HG02938 (cell line): Measurements from ENCODE around the gene CCDC73.
"Not testable (repeated sequence)": the region's sequence is repeated elsewhere in the genome, so short reads cannot be mapped to it uniquely, and the experiment has no call there.

ENCODE experiments used
- ATAC-seq: cut with Tn5 transposase; IDR thresholded peaks from one replicate; pipeline ENCODE4 v1.9.1; 2021; ENCODE audit warnings: mild to moderate bottlenecking, moderate library complexity; ENCODE audit not compliant: unreplicated experiment

The CCDC73 gene

GRCh38 chr11:32794439-32794838, at the start of gene CCDC73:
Gene CCDC73 (minus strand): TSS chr11:32794662. CDS start chr11:32760243, 34,419 bp downstream.
- ATAC-seq = no peak

DNA sequence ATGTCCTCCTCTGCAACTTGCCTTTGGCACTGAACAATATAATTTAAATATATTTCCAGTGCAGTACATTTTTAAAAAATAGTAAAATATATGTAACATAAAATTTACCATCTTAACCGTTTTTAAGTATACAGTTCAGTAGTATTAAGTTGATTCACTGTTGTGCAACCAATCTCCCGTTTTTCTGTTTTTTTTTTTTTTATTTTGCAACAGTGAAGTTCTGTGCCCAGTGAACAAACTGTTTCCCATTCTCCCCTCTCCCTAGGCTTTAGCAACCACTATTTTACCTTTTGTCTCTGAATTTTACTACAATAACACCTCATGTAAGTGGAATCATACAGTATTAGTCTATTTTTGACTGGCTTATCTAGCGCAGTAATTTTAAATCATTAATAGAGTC, 49.1 kb upstream of the CCDC73 start:
- ATAC-seq = no peak

DNA sequence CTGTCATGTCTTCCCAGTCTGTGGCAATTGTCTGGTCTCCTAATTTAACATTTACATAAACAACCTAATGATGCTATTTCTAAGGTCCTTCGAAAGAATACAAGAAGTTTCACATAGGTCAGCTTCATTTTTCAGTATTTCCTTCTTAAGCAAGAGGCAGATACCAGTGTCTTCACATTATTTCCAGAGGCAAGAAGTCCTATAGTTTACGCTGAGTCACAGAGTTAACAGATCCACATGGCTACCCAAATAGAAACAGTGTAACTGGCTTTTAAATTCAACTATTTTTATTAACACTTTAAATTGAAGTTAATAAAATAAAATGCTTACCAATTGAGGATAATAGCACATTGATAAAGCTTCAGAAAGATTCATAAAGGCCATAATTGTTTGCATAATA, 46.1 kb upstream of the CCDC73 start:
- no peak for ATAC-seq

DNA sequence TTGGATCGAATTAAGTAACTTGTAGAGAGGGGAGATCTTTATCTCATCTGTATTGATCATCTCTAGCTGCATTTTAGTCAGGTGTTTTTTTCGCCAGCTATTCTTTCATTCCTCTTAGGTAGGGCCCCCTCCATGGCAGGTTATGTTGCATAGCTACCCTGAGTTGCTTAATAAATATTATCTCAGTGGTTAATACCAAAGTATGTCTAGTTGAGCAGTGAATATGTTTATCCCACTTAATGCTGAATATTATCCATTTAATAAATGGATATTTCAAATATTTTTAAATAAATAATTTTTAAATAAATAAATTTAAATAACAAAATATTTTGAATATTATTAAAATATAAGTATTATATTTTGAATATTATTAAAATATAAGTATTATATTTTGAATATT, 44.8 kb upstream of the CCDC73 start:
- no peak for ATAC-seq

DNA sequence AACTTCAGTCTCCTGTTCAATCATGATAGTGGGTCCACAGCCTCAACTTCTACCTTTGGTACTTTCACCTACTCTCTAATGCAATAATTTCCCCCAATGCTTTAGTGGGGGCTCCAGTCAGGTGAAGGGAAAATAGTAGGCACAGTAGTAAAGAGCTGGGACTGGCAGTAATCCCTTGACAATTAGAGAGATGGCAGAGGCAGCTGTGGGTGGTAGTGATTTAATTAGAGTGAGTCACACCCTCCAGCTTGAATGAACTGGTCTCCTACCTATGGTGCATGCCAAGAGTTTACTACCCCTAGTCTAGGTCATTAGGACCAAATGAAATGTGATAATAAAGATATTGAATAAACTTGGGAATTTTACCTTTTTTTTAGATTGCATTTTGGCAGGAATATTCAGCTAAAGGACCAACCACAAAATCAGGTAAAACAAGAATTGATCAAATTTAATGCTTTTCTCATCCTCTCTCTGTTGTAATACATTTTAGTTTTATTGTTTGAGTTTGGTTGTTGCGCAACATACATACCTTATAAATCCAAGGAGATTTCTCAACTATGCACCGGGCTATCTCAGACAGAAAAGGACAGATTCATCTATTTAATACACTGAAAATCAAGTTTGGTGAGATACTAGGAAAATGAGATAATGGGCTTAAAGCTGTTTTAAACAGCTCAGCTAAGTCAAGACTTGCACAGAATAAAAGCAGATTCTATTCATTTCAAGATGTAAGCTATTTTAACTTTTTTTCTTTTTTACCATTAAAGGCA, 44.2 kb upstream of the CCDC73 start:
- ATAC-seq = no peak

- no peak for ATAC-seq
Observed at GRCh38 chr11:32836946-32837345, 42.5 kb upstream of the CCDC73 start.

DNA sequence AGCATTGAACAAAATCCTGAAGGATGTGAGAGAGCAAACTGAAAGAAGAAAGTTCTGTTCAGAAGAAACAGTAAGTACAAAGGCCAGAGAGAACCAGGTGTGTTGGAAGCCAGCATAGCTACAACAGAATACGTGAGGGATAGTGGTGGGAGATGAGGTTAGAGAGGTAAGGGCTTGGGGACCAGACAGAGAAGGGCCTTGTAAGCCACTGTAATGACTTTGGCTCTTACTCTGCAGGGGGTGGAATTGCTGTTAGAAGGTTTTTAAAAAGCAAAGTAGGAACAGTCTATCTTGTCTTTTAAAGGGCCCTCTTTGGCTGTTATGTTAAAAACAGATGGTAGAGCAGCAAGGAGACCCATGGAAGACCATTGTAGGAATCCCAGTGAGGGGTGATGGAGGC, 39.5 kb upstream of the CCDC73 start:
- no peak for ATAC-seq

GRCh38 chr11:32831221-32831620, 36.8 kb upstream of the CCDC73 start:
- ATAC-seq = no peak

- ATAC-seq = no peak
Observed at GRCh38 chr11:32830796-32831195, 36.3 kb upstream of the CCDC73 start.

DNA sequence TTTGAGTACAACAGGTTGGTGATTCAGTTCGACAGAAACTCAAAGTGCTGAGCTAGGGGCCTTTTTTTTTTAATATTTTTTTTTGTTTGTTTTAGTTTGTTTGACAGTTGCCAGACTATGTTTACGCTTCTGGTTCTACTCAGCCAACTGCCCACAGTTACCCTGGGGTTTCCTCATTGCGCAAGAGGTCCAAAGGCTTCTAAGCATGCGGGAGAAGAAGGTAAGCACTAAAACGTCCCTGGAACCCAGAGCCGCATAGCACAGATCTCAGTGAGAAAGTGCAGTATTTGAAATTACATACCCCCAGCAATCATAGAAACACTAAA, 35.9 kb upstream of the CCDC73 start:
- ATAC-seq = no peak

DNA sequence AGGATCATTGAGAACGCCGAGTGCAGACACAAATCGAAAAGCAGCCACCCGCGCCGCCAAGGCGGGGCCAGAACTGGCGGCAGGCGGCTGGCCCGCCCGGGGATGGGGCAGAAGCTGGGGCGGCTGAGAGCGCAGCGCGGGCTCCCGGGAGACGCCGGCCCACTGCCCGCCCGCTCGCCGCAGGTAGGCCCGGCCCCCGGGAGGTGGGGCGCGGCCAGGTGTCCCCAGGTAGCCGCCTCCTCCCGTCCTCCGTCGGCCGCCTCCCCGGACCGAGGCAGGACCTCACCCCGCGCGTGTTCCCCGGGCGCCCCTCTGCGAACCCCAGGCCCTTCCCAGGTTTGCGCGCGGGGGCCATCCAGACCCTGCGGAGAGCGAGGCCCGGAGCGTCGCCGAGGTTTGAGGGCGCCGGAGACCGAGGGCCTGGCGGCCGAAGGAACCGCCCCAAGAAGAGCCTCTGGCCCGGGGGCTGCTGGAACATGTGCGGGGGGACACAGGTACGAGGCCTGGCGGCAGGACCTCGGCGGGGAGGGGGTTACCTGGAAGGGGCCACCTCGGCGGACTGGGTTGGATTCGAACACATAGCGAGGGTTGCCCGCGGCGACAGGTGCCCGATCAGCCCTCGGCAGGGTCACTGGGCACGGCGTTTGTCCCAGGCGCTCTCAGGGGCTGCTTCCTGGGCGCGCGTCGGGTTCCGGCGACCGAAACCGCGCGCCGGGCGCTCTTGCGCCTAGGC, 35.4 kb upstream of the CCDC73 start, which contains the start of gene PRRG4:
Gene PRRG4, plus strand, starts transcription at position 248 of the 733 bp plus-strand sequence. CDS start 603 bp downstream, outside the sequence.
- peak; percentile 67 for ATAC-seq

- peak; percentile 58 for ATAC-seq
Observed at GRCh38 chr11:32829157-32829679, 34.8 kb upstream of the CCDC73 start.

GRCh38 chr11:32827276-32827675, 32.8 kb upstream of the CCDC73 start:
- no peak for ATAC-seq

GRCh38 chr11:32826113-32826512, 31.7 kb upstream of the CCDC73 start:
- ATAC-seq = no peak

- ATAC-seq = not testable (repeated sequence)
Observed at GRCh38 chr11:32823617-32824016, 29.2 kb upstream of the CCDC73 start.

GRCh38 chr11:32821917-32822560, 27.6 kb upstream of the CCDC73 start:
- no peak for ATAC-seq

DNA sequence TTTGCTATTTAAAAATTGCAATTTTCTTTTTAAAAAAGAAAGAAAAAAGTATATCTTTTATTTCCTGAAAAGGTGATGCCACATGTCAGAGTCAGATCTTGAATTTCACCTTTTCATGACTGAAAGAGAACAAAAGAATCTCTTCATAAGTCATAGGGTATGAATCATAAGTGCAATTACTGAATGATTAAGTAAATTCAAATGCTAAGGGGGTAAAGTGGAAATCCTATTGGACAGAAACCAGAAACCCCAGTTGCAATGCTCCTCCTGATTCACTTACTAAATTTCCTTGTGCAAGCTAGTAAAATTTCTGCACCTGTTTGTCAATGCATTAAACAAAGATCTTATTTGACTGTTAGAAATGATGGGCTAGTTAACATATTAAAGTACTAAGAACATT, 27.1 kb upstream of the CCDC73 start:
- no peak for ATAC-seq

GRCh38 chr11:32820497-32820896, 26.0 kb upstream of the CCDC73 start:
- no peak for ATAC-seq

DNA sequence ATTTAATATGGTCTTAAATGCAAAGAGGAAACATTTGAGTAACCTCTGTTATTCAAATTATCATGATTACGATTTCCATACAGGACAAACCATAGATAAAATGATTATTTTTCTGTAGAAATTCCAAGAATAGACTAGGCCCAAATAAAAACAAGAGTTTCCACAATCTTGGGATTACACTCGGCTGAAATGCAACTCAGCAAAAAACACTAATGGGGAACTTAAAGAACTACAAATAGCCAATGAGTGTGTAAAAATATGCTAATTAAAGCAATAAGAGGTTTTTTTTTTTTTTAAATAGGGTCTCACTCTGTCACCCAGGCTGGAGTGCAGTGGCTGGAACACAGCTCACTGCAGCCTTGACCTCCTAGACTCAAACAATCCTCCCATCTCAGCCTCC, 24.7 kb upstream of the CCDC73 start:
- ATAC-seq = no peak

DNA sequence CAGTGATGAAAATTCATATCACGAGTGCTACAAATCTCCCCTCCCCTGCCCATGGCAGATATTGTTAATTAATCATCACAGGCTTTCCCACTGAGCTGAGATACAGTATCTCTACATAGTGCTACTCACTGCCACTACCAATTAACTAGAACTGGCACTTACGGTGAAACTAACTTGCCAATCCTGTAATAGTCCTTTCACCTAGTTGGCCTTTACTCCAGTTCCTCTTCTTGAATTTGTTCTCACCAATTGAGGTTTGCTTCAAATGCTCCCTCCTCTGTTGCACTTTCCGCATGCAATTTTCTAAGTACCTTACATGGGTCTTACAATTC, 23.4 kb upstream of the CCDC73 start:
- ATAC-seq = no peak

- no peak for ATAC-seq
Observed at GRCh38 chr11:32817181-32817851, 22.9 kb upstream of the CCDC73 start.
